ENCODE results near the gene TCL1A.

GRCh38 chr14:95730126-95730525 is 16.2 kb upstream of the TCL1A start:
- TF ChIP-seq POLR2A (IDR thresholded peaks at IDR 0.05) (no peak), CTCF (IDR thresholded peaks at IDR 0.05) (no peak)

Data from Peyer's patch (tissue), 4 donors.